Measurements from ENCODE around the gene LRSAM1.

LRSAM1 gene

DNA sequence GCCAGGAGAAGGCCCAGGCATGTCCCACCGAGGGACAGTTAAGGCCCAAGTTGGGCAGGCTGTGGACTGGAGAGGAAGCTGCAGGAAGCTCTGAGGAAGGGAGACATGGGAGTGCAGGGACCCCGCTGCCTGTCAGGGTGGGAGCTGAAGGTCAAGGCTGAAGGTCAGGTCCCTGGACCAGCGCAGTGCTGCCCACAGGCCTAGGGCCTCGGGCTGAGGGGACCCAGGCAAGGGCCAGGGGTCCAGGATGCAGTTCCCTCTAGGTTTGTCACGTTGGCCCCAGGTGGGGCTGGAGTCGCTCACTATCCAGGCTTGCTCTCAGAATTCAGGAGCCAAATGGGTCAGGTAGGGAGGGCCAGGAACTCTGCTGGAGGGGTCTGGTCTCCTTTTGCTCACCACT is 84.1 kb downstream of the LRSAM1 start:
- no peak for DNase-seq (ENCODE audit: low spot score)

DNA sequence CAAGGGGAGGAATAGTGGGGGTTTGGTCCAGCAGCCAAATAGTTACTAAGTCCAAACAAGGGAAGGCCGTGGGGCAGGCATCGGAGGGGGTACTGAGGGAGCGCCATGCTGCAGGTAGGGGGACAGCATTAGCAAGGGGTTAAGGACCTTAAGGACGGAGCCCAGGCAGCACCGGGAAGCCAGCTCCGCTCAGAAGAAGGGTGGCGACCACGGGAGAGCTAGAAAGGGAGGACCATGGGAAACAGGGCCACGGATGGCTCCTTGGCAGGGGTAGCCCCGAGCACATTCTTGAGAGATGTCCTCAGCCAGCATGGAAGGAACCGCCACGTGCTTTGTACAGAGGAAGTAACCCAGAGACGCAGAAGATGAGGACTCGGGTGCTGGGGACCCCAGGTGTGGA is 84.5 kb downstream of the LRSAM1 start:
- DNase-seq (ENCODE audit: low spot score) = no peak

DNA sequence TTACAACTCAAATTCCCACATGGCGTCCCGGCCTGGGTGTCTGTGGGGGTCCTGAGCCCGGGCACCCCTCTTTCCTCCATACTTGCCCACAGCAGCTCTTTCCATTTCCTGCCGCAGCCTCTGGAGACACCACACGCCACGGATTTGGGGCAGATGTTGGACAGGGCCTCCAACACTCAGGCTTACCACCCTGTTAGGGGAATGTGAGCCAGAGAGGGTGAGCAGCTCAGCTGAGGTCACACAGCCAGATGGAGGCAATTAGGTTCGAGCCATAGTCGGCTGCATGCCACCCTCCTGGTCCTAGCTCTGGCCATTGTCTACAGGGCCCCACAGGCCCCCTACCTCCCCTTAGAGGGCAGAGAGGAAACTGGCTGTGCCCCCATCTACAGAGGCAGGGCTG is 85.2 kb downstream of the LRSAM1 start:
- no peak for DNase-seq (ENCODE audit: low spot score)

DNA sequence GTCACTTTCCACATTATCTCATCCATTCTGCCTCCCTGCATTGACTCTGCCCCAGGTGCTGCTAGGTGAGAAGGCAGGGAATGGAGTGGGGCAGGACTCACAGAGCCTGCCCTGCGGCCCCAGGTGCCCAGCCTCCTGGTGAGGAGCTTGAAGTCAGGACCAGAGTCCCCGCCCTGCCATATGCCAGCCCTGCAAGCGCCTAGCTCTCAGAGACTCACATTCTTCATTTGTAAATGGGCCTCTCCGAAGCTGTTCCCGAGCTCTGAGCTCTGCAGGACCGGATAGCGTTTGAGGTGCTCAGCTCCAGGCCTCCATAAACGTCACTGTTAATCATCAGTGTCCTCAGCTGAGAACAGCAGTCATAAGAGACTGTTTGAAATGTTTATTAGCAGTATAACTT is 85.7 kb downstream of the LRSAM1 start:
- DNase-seq (ENCODE audit: low spot score) = no peak

DNA sequence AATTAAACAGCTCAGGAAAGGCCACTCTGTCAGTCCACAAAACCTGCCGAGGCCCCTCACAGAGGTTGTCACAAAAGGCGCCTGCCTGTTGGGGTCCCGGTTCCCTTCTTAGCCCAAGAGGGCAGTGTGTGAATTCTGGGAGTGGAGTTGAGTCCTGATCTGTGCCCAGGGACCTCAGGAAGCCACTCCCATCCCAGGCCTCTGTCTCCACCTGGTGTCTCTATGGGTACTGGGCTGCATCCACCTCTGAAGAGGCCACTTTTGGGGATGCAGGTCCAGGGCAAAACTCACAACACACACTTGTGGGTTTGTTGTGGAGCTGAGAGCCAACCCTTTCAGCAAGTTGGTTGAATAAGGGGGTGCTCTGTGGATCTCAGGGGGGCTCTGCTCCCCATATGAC is 86.5 kb downstream of the LRSAM1 start:
- DNase-seq (ENCODE audit: low spot score) = no peak

DNA sequence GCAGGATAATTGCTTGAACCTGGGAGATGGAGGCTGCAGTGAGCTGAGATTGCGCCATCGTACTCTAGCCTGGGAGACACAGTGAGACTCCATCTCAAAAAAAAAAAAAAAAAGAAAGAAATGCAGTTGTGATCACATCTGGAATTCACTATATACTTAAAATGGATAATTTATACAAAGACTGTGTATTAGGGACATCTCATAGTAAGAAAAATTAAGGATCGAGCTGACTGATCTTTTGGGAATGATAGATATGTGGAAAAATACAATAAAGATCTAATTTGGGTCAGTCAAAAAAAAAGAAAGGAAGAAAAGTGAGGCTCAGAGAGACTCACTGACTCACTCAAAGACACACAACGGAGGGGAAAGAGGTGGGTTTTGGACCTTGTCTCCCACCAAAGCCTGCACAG is 87.5 kb downstream of the LRSAM1 start:
- no peak for DNase-seq (ENCODE audit: low spot score)

DNA sequence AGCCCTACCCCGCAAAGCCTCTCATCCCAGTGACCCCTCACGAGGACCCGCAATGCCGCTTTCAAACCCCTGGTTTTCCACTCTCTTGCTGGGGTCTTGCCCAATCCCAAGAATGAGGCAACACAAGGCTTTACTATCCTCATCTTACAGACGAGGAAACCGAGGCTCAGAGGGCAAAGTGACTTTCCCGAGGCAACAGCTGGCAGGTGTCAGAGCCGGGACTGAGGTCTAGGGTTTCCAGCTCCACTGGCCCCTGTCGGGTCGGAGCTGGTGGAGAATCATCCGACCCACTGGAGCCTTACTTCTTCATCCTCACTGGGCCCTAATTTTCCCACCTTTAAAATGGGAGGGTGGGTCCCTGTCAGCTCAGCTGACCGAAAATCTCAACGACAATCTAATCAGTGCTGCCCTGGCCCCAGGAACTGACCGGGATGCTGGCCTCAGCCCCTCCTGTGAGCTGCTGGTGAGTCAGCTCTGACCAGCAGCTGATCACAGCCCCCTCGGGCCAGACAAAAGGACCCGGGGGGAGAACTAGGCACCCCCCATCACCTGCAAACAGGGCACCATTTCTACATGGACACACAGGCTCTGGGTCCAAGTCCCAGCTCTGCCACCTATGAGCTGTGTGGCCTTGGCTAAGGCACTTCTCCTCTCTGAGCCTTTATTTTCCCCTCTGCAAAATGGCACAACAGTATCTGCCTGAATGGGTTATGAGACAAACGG is 88.1 kb downstream of the LRSAM1 start:
- DNase-seq (ENCODE audit: low spot score) = no peak

DNA sequence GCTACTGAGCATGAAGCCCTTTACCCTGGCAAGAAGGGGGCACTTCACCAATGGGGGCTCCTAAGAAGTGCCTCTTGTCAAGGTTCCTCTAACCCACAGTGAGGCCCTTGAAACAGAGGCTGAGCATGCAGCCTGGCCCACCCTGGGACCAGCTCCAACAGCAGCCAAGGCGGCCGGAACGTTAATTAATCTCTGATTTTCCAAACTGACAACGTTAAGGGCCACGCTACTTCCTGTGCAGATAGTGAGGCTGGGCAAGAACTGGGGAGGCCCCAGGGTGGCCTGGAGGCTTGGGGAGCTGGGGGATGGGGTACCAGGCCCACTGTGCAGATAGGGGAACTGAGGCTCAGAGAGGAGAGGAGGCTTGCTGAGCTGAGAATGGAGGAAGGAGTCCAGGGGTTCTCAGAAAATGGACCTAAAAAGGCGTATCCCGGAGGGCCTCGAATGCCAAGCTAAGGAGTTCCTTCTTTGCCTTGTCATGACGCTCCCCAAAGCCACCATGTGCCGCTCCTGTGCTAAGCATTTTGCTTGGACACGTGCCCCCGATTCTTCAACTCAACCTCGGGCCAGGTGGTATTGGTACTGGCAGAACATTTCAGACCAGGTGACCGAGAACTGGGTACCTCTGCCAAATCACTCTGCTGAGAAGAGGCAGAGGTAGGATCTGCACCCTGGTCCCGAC is 88.8 kb downstream of the LRSAM1 start:
- no peak for DNase-seq (ENCODE audit: low spot score)

DNA sequence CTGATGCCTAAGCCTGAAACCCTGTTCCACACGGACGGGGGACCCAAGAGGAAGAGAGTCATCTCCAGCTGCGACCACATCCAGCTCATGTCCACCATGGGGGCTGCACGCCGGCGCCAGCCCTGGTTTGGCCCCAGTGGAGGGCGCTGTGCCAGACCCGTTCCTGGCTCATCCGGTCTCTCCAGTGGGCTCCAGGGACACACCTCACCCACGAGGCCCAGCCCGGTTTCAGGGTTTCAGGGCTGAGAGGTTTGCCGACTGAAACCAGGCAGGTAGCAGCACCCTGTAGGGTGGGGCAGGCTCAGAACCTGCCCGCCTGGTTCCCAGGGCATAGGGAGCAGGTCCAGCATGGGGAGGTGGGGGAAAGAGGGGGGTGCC is 89.3 kb downstream of the LRSAM1 start:
- no peak for DNase-seq (ENCODE audit: low spot score)

DNA sequence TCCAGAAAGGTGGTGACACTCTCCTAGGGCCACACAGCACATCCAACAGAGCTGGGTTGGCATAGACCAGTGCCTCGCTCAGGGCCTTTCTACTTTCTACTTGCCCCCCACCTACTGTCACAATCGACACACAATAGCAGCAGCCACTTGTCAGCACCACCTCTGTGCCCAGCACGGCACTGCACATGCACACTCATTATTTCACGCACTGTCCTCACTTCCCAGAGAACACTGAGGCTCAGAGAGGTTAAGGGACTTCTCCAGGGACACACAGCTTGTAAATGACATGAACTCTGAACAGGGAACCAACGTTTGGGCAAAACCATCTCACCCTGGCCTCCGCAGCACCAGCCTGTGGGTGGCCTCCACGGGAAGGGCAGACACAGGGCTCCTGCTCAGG is 89.9 kb downstream of the LRSAM1 start:
- no peak for DNase-seq (ENCODE audit: low spot score)

DNA sequence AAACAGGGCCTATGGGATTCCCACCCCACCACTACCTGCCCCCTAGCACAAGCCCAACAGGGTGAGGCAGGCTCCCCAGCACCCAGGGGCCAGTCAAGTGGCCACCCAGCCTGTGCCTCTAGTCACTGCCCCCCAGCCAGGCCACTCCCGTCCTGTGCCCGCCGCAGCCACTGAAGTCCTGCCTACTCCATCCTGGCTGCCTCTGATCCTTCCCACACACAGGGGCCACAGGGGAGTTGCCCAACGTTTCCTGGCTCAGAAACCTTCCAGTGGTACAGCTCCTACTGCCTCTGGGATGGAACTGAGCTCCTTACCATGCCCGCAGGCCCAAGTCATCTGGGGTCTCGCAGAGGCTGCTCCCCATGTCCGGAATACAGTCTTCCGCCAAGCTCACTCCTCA is 90.6 kb downstream of the LRSAM1 start:
- DNase-seq (ENCODE audit: low spot score) = no peak

DNA sequence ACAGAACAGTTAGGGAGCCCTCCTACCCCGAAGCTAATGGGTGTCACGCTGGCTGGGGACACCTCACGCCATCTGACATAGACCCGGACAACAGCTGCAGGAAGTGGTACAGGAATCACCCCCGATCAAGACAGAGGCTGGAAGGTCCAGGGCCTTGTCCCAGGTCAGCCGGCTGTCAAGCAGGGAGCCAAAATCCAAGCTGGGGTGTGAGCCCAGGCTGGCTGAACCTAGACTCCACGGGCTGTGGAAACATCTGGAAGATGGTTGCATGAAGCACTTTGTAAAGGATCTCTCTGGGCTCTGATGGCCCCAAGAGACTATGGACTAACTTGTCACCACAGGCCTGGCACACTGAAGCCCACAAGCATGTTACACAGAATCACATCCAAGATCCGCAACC is 91.9 kb downstream of the LRSAM1 start:
- DNase-seq (ENCODE audit: low spot score) = no peak

DNA sequence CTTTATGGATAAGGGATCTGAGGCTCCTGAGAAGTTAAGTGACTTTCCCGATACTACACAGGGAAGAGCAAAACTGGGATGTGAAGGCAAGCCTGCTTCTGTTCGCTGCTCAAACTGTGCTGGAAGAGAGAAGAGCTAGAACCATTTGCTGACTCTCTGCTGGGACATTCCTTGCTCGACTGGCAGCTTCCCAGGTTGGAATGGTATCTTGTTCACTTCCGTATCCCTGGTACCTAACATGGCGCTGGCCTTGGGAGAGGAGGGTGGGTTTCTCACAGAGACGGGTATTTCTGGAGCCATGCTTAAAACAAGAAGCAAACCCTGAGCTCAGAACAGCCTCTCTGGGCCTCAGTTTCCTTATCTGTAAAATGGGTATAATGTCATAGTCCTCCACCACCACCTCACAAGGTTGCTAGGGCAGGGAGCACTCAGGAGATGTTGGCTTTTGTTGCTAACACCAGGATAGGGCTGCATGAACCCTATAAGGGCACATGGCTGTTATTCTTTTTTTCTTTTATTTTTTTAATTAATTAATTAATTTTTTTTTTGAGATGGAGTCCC is 92.7 kb downstream of the LRSAM1 start:
- DNase-seq (ENCODE audit: low spot score) = no peak

DNA sequence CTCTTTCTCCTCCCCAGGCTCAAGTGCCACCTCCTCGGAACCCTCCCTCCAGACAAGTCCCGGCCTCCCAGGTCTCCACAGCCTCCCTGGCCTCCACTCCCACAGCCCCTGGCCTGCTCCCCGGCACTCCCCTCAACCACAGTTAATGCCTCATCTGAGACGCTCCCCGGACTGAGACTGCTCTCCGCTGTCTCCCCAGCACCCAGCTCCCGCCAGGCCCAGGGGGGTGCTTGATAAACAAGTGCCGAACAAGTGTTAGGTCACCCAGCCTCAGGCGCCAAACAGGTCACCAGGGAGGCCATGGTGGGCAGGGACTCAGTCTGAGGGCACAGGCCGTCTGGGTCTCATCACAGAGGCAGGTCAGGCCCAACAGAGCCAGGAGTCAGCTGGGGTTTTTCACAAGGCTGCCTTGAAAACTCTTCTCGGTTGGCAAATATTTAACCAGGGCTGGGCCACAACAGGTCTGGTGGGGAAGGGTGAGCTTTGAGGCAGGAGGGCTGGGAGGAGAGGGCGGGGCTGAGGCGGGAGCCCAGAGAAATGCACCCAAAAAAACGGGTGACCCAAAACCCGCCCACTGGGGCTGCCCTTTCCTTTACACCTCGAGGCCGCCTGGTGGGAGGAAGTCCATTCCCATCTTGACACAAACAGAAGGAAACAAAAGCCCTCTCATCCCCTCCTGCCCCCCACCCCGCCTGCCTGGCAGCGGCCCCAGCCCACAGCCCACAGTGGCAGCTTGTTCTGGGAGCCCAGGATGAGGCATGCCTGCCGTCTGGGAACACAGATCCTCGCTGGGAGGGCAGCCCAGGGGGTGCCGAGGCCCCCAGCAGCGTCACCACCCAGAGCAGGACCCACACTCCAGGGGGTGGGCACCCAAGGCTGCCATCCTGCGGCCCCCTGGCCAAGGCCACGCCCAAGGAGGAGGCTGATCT is 94.2 kb downstream of the LRSAM1 start:
- DNase-seq (ENCODE audit: low spot score) = peak; percentile 77

DNA sequence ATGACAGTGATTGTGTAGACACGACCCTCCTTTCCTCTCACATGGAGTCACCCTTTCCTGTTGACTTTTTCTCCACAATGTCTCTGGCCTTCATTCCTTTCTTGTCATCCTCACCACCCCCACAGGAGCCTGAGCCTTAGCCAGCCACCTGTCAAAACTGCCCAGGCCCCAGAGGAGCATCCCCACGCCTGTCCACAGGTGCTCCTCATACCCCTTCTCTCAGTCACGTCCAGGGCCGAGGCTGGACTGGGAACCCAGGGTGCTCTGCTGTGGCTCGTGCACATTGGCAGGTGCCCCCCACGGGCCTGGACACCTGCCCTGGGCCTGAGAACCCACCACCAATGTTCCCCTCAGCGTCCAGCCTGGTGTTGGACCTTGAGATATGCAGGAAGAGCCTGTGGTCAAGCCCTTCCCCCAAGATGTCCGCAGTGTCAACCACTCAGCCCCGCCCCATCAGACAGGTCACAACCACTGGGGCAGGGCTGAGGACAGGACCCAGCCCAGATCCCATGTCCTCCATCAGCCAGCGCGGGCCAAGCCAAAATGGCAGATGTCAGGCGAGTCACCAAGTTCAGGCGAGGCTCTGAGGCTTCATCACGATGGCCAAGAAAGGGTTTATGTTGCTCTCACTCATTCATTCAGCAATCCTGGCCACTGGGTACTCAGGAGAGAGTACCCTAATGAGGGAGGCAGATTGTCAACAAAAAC is 95.0 kb downstream of the LRSAM1 start:
- no peak for DNase-seq (ENCODE audit: low spot score)

DNA sequence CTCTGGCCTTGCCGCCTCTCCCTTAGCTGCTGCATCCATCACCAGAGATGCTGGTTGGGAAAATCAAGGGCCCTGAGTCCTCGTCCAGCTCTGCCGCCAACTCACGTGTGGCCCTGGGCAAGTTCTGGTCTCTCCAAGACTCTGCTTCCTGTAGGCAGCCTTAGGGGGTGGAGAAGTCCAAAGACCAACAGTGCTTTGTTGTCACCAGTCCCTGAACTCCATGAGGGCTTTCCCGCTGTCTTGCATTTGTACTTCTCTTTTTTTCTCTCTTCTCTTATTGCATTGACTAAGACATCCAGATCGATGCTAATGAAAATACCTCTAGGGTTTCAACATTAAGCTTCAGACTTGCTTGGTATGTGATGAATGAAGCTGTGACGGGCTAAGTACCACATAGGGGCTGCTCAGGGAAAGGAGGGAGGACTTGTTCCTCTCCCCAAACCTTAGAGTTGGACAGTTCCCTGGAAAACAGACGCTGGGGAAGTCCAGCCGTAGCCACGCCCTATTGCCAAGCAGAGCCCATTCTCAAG is 97.1 kb downstream of the LRSAM1 start:
- DNase-seq (ENCODE audit: low spot score) = no peak

DNA sequence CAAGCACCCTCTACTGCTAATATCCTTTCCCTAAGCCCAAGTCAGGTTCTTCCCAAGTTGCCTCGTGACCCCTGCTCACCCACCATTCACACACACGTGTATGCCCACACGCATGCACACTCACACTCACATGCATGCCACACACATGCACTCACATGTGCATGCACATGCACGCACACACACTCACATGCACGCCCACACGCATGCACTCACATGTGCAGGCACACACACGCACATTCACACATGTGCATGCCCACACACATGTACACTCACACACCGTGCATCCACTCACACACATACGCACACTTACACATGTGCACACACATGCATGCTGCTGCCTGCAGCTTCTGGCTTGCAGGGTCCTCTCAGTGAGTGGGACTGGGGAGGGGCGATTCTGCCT is 97.9 kb downstream of the LRSAM1 start:
- DNase-seq (ENCODE audit: low spot score) = no peak

DNA sequence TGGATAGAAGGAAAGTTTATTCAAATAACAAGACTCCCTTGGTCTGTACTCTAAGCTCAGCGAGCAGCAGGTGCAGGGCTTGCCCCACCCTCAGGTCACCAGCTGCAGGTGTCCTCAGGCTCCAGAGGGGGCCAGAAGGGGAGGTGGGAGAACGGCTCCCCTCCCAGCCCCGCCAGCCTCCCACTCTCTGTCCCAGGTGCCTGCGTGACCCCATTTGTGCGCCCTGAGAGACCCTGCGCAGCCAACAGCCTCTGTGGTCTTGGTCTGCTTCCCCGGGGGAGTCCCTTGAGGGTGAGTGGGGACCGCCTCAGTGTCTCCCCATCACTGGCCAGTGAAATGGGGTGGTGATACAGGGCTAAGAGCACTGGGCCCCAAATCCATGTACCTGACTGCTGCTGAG is 98.4 kb downstream of the LRSAM1 start:
- DNase-seq (ENCODE audit: low spot score) = no peak

DNA sequence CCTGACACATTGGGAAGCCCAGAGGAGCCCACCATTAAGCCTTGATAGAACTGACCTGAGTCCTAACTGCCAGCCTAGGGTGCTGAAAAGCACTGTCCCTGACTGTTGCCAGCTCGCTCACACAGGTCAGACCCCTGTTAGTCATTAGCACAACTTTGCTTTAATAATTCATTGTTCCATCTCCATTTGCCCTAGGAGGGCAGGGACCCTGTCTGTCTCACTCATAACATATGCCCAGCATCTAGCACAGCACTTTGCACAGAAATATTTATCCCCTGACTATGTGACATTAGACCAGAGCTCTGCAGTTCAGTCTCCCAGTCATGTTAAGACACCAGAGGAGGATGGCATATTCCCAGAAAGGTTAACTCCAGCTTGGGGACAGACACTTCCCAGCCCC is 99.0 kb downstream of the LRSAM1 start:
- DNase-seq (ENCODE audit: low spot score) = no peak

DNA sequence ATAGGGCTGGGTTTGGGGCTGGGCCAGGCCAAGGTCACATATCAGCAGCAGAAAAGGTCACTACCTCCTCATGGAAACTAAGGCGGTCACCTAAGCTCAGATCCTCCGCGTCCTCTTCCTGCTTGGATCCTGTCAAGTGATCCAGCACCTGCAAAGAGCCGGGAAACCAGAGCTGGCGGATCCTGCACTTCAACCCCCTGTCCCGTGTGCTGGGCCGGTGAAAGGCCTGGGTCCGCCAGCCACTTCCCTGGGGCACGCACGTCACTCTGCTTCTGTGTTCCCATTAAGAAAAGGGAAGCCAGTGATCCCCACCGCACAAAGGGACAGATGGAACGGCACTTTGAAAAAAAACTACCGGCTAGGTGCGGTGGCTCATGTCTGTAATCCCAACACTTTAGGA is 99.4 kb downstream of the LRSAM1 start:
- no peak for DNase-seq (ENCODE audit: low spot score)

Data from COLO829 (cell line).